ENCODE results near the gene SDR42E1.
A peak's percentile ranks its signal among the peaks of the same experiment; 100 is the strongest.

The SDR42E1 gene, protein sequence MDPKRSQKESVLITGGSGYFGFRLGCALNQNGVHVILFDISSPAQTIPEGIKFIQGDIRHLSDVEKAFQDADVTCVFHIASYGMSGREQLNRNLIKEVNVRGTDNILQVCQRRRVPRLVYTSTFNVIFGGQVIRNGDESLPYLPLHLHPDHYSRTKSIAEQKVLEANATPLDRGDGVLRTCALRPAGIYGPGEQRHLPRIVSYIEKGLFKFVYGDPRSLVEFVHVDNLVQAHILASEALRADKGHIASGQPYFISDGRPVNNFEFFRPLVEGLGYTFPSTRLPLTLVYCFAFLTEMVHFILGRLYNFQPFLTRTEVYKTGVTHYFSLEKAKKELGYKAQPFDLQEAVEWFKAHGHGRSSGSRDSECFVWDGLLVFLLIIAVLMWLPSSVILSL

DNA sequence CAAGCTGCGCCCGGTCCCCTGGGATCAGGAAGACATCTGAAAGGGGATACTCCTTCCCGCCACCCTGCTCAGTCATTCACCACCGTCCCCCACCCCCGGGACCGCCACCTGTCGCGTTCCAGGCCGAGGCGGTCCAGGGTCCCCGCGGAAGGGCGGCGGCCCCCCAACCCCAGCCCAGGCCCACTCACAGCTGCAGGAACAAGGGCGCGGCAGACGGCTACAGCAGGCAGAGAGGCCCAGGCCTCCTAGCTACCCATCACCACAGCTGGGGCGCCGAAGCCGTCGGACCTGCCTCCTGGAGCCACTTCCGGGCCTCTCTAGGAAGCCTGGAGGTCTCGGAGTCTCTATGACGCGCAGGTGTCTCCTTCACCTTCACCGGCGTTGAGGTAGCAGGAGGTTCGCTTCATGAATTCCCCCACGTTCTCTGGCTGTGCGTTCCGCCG lies at the start of gene SDR42E1:
Gene SDR42E1, minus strand, starts transcription at position 272 of the 443 bp plus-strand sequence. CDS start 10,612 bp downstream, outside the sequence.
- DNase-seq (ENCODE audit: low spot score) (peak; percentile 85), ATAC-seq (ENCODE audit: low read depth) (peak; percentile 99)
- TF ChIP-seq, protein P1, sequence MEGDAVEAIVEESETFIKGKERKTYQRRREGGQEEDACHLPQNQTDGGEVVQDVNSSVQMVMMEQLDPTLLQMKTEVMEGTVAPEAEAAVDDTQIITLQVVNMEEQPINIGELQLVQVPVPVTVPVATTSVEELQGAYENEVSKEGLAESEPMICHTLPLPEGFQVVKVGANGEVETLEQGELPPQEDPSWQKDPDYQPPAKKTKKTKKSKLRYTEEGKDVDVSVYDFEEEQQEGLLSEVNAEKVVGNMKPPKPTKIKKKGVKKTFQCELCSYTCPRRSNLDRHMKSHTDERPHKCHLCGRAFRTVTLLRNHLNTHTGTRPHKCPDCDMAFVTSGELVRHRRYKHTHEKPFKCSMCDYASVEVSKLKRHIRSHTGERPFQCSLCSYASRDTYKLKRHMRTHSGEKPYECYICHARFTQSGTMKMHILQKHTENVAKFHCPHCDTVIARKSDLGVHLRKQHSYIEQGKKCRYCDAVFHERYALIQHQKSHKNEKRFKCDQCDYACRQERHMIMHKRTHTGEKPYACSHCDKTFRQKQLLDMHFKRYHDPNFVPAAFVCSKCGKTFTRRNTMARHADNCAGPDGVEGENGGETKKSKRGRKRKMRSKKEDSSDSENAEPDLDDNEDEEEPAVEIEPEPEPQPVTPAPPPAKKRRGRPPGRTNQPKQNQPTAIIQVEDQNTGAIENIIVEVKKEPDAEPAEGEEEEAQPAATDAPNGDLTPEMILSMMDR (IDR thresholded peaks at IDR 0.05; ENCODE audit: poor library complexity, severe bottlenecking), result no peak
- H3K27ac ChIP-seq (ENCODE audit: poor library complexity, severe bottlenecking), result no peak within 1 kb of the TSS
- H3K4me1 ChIP-seq (ENCODE audit: insufficient read depth, poor library complexity, severe bottlenecking), result peaks cover 7% of the 10 kb centered on the region
- H3K27me3 ChIP-seq (ENCODE audit: insufficient read depth, poor library complexity, severe bottlenecking), result no peaks in the 10 kb centered on the region
- H3K9me3 ChIP-seq (ENCODE audit: severe bottlenecking), result no peaks in the 10 kb centered on the region
- H3K36me3 ChIP-seq (ENCODE audit: low read depth), result peaks cover 16% of the 10 kb centered on the region
- peak within 1 kb of the TSS; percentile 65 for H3K4me3 ChIP-seq (ENCODE audit: severe bottlenecking)

DNA sequence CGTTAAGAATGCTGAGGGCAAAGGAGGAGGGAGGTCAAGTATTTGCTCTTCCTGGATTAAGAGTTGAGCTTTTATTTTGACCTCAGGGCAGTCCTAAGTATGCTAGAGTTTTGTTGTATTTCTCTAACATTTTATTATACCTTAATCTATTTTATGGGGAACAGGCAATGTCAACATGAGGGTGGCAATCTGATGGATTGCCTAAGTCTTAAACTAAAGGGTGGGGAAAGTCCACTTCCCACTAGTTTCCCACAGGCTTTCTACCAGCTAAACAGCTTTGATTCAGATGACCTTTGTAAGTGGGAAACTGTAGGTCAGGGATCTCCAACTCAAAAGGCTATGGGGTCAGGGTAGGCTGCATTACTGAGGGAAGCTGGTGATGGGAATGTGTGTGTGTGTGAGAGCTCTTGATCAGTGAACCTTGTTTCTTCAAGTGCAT lies 48.7 kb upstream of the SDR42E1 start:
- no peak overlapping the region for H3K27ac ChIP-seq (ENCODE audit: poor library complexity, severe bottlenecking)
- TF ChIP-seq, protein P1 (IDR thresholded peaks at IDR 0.05; ENCODE audit: poor library complexity, severe bottlenecking), result no peak
- H3K4me3 ChIP-seq (ENCODE audit: severe bottlenecking), result no peak overlapping the region
- H3K27me3 ChIP-seq (ENCODE audit: insufficient read depth, poor library complexity, severe bottlenecking), result no peaks in the 10 kb centered on the region
- DNase-seq (ENCODE audit: low spot score), result no peak
- no peaks in the 10 kb centered on the region for H3K36me3 ChIP-seq (ENCODE audit: low read depth)
- no peaks in the 10 kb centered on the region for H3K9me3 ChIP-seq (ENCODE audit: severe bottlenecking)
- ATAC-seq (ENCODE audit: low read depth), result no peak
- peaks cover 26% of the 10 kb centered on the region for H3K4me1 ChIP-seq (ENCODE audit: insufficient read depth, poor library complexity, severe bottlenecking)

DNA sequence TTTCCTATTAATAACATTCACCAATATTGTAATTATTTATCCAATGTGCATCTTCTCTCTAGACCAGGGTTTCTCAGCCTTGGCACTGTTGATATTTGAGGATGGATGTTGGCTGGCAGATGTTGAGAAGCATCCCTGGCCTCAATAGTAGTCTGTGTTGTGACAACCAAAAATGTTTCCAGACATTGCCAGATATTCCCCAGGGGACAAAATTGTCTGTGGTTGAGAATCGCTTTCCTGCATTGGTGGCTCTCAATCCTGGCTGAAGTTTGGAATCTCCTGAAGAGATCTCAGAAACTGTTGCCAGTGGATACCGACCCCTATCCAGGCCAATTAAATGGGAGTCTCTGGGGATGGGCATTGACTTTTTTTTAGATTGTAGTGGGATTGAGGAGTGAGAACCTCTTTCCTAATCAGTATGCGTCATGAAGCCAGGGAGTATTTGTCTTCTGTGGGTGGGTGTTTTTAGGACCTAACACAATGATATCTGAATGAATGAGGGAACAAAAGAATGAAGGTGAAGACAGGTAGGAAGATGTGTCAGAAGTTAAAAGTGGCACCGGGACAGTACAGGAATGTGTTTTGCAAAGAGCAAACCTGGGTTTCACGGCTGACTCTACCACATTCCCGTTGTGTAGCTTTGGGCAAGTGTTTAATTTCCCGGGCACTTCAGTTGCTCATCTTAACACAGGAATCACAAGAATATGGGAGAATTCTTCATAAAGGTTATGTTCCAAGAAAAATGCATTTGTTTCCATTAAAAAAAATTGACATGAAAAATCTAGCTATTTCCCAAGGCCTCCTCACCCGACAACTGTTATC lies 48.1 kb upstream of the SDR42E1 start:
- no peak overlapping the region for H3K27ac ChIP-seq (ENCODE audit: poor library complexity, severe bottlenecking)
- H3K27me3 ChIP-seq (ENCODE audit: insufficient read depth, poor library complexity, severe bottlenecking), result no peaks in the 10 kb centered on the region
- peaks cover 26% of the 10 kb centered on the region for H3K4me1 ChIP-seq (ENCODE audit: insufficient read depth, poor library complexity, severe bottlenecking)
- no peaks in the 10 kb centered on the region for H3K36me3 ChIP-seq (ENCODE audit: low read depth)
- no peaks in the 10 kb centered on the region for H3K9me3 ChIP-seq (ENCODE audit: severe bottlenecking)
- TF ChIP-seq, protein P1 (IDR thresholded peaks at IDR 0.05; ENCODE audit: poor library complexity, severe bottlenecking), result no peak
- H3K4me3 ChIP-seq (ENCODE audit: severe bottlenecking), result no peak overlapping the region
- no peak for ATAC-seq (ENCODE audit: low read depth)
- no peak for DNase-seq (ENCODE audit: low spot score)

DNA sequence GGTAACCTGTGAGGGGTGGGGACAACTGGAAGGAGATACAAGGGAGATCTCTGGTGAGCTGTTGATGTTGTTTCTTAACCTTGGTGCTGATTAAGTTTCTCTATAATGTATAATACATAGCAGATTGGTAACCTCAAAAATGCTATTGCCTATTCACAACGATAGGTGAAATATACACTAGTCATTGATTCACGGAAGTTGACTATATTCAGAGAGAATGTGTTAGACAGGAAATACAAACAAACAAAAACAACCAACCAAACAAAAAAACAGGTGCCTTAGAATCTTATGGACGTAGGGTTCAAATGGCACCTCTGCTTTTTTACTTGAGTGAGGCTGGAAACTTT lies 45.3 kb upstream of the SDR42E1 start:
- Histone ChIP-seq H3K4me3 (ENCODE audit: severe bottlenecking) (no peak overlapping the region), H3K27ac (ENCODE audit: poor library complexity, severe bottlenecking) (peak overlapping the region; percentile 31), H3K4me1 (ENCODE audit: insufficient read depth, poor library complexity, severe bottlenecking) (peaks cover 14% of the 10 kb centered on the region), H3K9me3 (ENCODE audit: severe bottlenecking) (no peaks in the 10 kb centered on the region), H3K36me3 (ENCODE audit: low read depth) (no peaks in the 10 kb centered on the region), H3K27me3 (ENCODE audit: insufficient read depth, poor library complexity, severe bottlenecking) (no peaks in the 10 kb centered on the region)
- TF ChIP-seq, protein P1 (IDR thresholded peaks at IDR 0.05; ENCODE audit: poor library complexity, severe bottlenecking), result no peak
- ATAC-seq (ENCODE audit: low read depth), result no peak; the same call in 2 of the 3 replicates
- DNase-seq (ENCODE audit: low spot score), result no peak
